Loucy (cell line): ENCODE measurements around the gene STAT3.

Source experiments
- CTCF ChIP-seq: fragments of 200-600 bp; sonication (generic); conservative IDR thresholded peaks from 2 replicates; pipeline ENCODE4 v1.5.1; 2014; ENCODE audit warnings: mild to moderate bottlenecking, antibody characterized with exemption, low read length
- EZH2phosphoT487 ChIP-seq: fragments of 200-600 bp; IDR thresholded peaks from 2 replicates; pipeline ENCODE4 v1.6.1; 2018; ENCODE audit warnings: antibody characterized with exemption, mild to moderate bottlenecking, moderate library complexity, borderline replicate concordance

GRCh38 chr17:42399121-42399520 is 10.9 kb upstream of the STAT3 start:
- TF ChIP-seq CTCF (no peak), EZH2phosphoT487 (no peak)
